Neural cell (in vitro differentiated cells): ENCODE data around the gene OXLD1.

ENCODE experiments used
- CTCF ChIP-seq: fragments of 450-650 bp; IDR thresholded peaks from 2 replicates; pipeline ENCODE4 v1.5.1; 2014; ENCODE audit warnings: antibody characterized with exemption, mild to moderate bottlenecking, moderate library complexity; ENCODE audit not compliant: poor library complexity, severe bottlenecking
- MXI1 ChIP-seq: fragments of 450-650 bp; conservative IDR thresholded peaks from 2 replicates; pipeline ENCODE4 v1.6.1; 2014; ENCODE audit warnings: antibody characterized with exemption, mild to moderate bottlenecking; ENCODE audit not compliant: poor library complexity, severe bottlenecking
- POLR2AphosphoS5 ChIP-seq: IDR thresholded peaks from 2 replicates; pipeline ENCODE4 v1.6.1; 2012

- TF ChIP-seq CTCF (no peak), POLR2AphosphoS5 (no peak), MXI1 (no peak)
Observed at GRCh38 chr17:81714412-81715106, 48.2 kb upstream of the OXLD1 start.
